GM19467 (cell line): ENCODE data around the gene DIDO1.
"Not testable (repeated sequence)": the region's sequence is repeated elsewhere in the genome, so short reads cannot be mapped to it uniquely, and the experiment has no call there.

Source experiments
- ATAC-seq: cut with Tn5 transposase; IDR thresholded peaks from one replicate; pipeline ENCODE4 v1.9.1; 2021; ENCODE audit warnings: mild to moderate bottlenecking, moderate library complexity; ENCODE audit not compliant: unreplicated experiment

Gene DIDO1

DNA sequence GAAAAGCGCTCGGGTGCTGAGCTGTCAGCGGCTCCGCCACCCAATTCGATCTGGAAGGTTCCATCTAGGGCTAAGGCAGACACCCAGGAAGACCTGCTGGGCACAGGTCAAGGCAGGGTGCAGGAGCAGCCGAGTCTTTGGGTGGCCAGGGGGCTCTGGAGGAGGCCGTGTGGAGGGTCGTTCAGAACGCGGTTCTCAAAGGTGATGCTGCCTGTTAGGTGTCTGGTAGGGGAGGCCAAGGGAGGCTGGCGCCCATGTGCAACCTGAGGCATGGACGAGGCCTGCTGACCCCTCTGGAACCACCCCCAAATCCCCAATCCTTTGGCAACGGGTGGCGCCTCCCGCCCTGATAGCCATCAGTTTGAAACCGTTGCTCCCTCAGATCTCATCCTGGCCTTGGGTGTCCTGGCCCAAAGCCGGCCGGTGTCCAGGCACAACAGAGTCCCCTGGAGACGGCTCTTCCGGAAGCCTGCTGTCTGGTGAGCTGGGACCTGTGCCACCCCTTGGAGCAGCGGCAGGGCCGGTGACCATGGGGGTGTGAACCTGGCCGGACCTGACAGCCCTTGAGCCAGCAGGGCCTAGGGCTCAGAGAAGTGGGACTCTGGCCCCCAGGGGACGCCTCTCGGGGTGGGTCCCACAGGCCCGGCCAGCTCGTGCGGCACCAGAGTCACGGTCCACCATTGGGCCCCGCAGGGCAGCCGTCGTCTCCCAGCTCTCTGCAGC, 36.7 kb upstream of the DIDO1 start:
- no peak for ATAC-seq

- no peak for ATAC-seq
These were observed 36.0 kb upstream of the DIDO1 start for GRCh38 chr20:62962221-62962879.

DNA sequence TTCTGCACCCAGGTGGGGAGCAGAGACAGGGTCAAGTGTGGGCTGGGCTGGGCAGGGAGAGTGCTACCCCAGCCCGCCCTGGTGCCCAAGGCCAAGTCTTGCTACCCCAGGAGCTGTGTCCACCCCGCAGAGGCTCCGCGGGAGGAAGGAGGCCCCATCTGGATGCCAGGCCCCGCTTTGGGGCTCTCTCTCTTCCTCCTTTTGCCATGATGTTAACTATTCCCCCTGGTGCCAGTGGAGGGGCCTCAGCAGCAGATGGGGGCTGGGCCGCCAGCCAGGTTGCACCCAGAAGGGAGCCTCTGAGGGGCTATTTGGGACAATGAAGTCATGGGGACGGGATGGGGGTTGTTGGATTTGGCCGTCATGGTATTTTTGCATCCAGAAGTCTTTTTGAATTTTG, 35.5 kb upstream of the DIDO1 start:
- no peak for ATAC-seq

- no peak for ATAC-seq
These were observed 35.0 kb upstream of the DIDO1 start for GRCh38 chr20:62961310-62961783.

DNA sequence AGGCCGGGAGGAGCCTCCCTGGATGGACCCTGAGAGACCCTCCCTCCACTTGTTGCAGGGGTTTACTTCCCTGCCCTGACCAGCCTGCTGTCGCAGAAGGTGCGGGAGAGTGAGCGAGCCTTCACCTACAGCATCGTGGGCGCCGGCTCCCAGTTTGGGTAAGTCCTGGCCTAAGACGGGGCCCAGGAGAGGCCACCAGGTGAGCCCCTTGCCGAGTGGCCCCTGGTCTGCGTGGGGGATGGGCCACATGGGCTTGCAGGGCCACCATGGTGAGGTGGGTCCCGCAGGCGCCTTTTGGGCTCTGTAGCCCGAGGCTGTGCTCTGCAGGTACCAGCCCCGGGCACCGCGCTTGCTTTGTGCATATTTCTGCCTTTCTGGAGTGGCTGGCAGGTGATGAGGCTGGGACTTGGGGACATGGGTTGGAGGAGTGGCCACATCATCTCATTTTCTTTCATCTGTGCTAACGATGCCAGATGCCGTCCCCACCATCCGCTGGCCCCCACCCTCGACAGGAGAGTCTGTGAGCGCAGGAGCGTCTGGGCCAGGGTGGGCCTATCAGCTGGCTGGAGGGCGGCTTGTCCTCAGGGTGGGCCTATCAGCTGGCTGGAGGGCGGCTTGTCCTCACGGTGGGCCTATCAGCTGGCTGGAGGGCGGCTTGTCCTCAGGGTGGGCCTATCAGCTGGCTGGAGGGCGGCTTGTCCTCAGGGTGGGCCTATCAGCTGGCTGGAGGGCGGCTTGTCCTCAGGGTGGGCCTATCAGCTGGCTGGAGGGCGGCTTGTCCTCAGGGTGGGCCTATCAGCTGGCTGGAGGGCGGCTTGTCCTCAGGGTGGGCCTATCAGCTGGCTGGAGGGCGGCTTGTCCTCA, 34.4 kb upstream of the DIDO1 start:
- ATAC-seq, result not testable (repeated sequence)

GRCh38 chr20:62959998-62960436, 33.7 kb upstream of the DIDO1 start:
- no peak for ATAC-seq

DNA sequence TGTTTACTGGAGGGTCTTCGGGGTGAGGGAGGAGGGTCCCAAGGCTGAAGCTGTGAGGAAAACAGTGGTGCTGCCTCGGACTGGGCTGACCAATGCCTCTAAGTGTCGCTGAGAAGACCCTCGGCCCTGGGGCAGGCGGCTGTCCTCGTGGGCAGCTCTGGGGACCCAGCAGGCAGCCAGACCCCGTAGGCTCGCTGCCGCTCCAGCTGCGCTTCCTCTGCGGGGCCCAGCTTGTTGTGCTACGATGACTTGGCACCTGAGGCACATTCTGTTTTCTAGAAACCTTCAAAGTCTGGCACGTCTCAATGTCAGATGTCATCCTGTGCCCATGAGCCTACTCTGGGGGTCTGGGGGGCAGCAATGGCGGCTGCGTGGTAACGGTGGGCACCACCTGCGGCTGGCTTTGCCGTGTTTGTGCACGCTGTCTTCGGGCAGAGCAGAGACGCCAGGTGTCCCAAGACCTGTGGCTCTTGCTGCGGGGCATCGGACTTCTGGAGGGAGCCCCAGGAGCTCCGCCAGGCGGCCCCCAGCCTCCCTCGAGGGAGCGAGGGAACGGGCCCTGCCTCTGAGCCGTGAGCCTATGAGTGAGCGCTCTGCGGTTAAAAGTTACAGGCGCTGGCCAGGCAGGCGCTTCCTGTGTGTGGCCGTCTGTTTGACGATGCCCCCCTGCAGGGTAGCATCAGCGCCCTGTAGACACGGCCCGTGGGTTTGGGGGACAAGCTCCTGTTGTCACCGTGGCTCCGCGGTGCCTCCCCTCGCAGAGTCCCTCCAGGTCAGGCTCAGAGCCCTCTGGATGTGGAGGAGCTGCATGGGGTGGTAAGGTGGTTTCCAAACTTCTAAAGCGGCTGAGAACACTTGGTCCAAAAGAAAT, 33.0 kb upstream of the DIDO1 start:
- ATAC-seq, result no peak

DNA sequence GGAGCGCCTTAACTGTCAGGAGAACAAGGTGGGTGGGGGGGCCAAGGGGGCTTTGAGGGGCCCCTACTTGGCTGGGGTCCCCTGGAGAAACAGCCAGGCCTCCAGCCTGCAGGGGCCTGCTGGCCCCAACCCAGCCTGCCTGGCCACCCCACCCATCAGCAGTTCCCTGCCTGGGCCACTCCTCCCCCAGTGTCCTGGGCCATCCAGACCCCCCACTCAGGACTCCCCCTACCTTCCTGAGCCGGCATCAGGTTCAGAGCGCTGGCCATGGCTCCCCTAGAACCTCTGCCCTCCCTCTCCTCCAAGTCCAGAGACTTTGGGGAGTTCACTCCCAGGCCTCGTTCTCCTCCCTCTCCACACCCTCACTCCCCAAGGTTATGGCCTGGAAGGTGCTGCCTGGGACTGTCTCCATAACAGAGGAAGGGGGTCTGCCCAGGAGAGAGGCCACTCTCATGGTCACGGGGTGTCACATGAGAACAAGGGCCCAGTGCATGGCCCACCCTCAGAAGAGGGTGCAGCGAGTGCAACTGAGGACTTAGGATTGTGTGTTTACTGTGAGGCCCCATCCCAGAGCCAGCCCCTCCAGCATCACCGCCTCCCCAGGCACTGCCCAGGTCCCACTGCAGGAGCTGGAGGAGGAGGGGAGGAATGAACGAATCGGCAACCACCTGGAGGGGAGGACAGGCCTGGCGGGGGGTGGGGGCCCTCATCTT, 32.2 kb upstream of the DIDO1 start:
- ATAC-seq, result no peak

DNA sequence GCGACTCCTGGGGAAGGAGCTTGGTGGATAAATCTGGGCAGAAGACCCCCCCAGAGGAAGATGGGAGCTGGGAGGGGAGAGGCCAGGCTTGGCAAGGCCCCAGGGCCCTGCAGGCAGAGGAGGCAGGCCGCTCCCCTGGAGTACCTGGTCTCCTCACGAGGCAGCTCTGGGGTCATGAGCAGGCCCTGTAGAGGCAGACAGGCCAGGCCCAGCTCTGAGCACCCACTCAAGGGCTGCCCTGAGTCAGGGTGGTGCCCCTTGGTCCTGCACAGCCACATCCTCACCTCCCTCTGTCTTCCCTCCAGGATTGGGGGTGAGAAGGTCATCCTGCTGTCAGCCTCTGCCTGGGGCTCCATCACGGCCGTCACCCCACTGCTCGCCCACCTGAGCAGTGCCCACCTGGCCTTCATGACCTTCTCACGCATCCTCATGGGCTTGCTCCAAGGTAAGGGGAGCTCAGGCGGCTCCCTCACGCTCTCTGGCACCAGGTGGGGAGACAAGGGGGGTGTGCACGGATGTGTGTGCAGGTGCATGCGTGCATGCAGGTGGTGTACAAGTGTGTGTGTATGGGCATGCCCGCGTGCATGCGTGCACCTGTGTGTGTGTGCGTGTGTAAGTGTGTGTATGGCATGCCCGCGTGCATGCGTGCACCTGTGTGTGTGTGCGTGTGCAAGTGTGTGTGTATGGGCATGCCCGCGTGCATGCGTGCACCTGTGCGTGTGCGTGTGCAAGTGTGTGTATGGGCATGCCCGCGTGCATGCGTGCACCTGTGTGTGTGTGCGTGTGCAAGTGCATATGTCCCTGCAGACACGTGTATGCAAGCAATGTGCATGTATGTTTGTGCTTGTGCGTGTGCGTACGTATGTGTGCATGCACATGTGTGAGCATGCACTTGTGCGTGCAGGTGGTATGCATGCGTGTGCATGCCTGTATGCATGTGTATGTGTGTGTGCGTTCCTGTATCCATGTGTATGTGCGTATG, 31.1 kb upstream of the DIDO1 start:
- ATAC-seq, result no peak

GRCh38 chr20:62956387-62957135, 30.3 kb upstream of the DIDO1 start:
- ATAC-seq, result no peak

GRCh38 chr20:62955519-62956386, 29.4 kb upstream of the DIDO1 start:
- ATAC-seq, result no peak

DNA sequence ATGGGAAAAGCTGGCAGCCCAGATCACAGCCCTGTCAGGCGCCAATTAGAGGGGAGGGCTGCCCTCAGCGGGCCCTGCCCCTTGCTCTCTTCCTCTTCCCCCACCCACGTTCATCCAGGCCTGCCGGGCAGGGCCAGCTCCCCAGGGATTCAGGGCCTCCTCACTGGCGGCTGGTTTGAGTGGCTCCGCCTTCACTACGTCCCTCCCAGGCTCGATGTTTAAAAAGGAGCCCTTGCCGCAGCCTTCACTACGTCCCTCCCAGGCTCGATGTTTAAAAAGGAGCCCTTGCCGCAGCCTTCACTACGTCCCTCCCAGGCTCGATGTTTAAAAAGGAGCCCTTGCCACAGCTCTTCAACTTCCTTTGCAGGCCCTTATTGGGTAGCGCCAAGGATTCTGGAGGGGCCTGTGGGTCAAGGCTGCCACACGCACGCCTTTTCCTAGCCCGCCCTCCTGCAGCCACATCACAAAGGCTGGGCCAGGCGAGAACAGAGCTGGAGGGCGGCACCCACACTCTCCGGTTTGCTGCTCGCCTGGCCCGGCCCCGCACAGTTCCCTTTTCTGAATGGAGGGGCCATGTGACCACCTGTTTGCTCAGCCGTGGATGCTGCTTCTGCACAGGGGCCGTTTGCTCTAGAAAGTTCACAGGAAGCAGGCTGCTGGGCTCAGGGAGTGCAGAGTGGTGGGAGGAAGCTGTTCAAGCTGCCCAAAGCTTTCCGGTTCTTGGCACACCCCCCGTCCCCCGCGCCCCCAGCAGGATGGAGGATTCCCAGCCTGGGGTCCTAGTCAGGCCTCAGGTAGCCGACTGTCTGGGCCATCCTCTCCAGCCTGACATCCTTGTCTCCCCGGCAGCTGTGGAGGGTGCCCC, 27.8 kb upstream of the DIDO1 start:
- peak; percentile 68 for ATAC-seq

- ATAC-seq, result no peak
These were observed 26.9 kb upstream of the DIDO1 start for GRCh38 chr20:62952968-62953838.

- no peak for ATAC-seq
These were observed 26.2 kb upstream of the DIDO1 start, which contains the start of gene SLC17A9 for GRCh38 chr20:62952373-62952967. Gene SLC17A9, plus strand, starts transcription at chr20:62952709. Its CDS starts 122 bp downstream, at chr20:62952831.
